Measurements from ENCODE around the gene CNOT10. TPM values are rescaled to one million over a fixed set of nuclear protein-coding genes. Genes with fewer than 3 reads are reported as not detected.

The CNOT10 gene
- total RNA-seq, 2 donors from 2014 or later: 11.2 to 13.8 TPM

DNA sequence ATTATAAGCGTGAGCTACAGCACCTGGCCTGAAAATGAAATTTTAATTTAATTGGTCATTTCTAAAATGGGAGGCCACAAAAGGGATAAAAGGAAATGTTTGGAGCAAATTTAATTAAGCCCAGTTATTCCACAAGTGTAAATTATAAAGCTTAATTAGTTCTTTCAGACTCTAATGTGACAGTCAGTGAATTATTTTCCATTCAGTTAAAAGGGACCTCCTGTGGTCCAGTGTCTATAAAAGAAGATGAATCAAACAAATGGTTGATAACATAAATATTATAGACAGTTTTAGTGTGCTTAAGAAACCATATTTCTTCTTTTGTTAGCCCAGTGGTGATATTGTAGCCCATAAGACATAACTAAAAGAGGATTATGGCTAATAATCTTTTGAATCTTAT lies 66.4 kb downstream of the CNOT10 start:
- TF ChIP-seq, protein P1, sequence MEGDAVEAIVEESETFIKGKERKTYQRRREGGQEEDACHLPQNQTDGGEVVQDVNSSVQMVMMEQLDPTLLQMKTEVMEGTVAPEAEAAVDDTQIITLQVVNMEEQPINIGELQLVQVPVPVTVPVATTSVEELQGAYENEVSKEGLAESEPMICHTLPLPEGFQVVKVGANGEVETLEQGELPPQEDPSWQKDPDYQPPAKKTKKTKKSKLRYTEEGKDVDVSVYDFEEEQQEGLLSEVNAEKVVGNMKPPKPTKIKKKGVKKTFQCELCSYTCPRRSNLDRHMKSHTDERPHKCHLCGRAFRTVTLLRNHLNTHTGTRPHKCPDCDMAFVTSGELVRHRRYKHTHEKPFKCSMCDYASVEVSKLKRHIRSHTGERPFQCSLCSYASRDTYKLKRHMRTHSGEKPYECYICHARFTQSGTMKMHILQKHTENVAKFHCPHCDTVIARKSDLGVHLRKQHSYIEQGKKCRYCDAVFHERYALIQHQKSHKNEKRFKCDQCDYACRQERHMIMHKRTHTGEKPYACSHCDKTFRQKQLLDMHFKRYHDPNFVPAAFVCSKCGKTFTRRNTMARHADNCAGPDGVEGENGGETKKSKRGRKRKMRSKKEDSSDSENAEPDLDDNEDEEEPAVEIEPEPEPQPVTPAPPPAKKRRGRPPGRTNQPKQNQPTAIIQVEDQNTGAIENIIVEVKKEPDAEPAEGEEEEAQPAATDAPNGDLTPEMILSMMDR (IDR thresholded peaks at IDR 0.05): no peak
- DNase-seq (ENCODE audit: low spot score): no peak
- H3K27ac ChIP-seq: no peak overlapping the region

DNA sequence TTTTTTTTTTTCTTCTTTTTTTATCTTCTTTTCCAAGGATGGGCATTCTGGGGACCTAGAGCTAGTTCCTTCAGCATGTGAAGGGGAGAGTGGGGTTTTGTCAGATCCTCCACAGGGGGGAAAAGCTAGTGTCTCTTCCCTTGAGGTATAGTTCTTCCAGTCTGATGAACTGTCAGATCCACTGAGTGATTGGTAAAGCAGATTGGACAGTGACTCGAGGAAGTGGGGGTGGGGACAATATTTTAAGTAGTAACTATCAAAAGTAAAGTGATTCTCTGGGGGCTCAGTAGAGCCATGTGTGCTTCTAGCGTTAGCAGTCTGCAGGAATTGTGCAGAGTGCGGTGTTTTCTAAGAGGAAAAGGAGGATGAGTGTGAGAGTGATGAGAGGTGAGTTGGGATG lies 70.8 kb downstream of the CNOT10 start:
- H3K9me3 ChIP-seq: no peaks in the 10 kb centered on the region
- DNase-seq (ENCODE audit: low spot score): no peak
- H3K4me3 ChIP-seq: no peak overlapping the region

More for the DNA sequence above, 66.4 kb downstream of the CNOT10 start:
- H3K4me3 ChIP-seq: no peak overlapping the region
- peaks cover 5% of the 10 kb centered on the region for H3K36me3 ChIP-seq
- H3K27me3 ChIP-seq: no peaks in the 10 kb centered on the region
- no peaks in the 10 kb centered on the region for H3K4me1 ChIP-seq
- H3K9me3 ChIP-seq: no peaks in the 10 kb centered on the region

DNA sequence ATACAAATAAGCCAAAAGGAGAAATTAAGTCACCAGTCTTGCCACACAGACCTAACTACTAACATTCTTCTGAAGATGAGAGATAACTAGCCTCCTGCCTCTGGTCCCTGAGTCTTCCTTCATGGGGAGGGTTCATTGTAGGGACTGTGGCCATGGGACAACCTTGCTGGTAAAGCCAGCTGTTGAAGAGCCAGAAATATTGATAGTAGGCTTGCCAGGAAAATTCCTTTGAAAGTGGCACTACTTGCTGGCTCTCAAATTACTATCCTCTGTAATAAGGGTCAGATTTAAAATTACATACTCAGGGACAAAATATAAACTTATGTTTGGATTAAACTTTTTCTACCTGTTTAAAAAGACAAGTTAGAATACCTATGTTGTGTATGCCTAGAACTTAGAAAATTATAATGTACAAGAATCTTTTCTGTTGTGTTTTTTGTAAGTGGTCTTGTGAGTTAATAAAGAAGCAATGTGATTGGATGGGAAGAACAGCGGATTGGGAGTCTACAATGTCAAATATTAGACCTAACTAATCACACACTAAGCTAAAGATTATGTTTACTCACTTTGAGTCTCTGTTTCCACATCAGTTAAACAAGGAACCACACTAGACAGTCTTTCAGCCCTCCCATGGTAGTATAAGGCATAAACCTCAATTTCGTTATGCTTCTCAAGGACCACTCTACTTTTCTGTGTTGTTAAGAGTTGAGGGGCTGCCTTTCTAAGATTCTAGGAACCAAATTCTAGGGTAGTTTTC lies 72.8 kb downstream of the CNOT10 start:
- Histone ChIP-seq H3K36me3 (peaks cover 28% of the 10 kb centered on the region), H3K9me3 (no peaks in the 10 kb centered on the region), H3K4me3 (no peak overlapping the region), H3K27ac (no peak overlapping the region), H3K27me3 (no peaks in the 10 kb centered on the region), H3K4me1 (no peaks in the 10 kb centered on the region)
- TF ChIP-seq, protein P1 (IDR thresholded peaks at IDR 0.05): no peak
- no peak for DNase-seq (ENCODE audit: low spot score)

More for the DNA sequence above, 70.8 kb downstream of the CNOT10 start:
- no peak overlapping the region for H3K27ac ChIP-seq
- peaks cover 17% of the 10 kb centered on the region for H3K36me3 ChIP-seq
- TF ChIP-seq, protein P1 (IDR thresholded peaks at IDR 0.05): no peak
- no peaks in the 10 kb centered on the region for H3K4me1 ChIP-seq
- H3K27me3 ChIP-seq: no peaks in the 10 kb centered on the region

DNA sequence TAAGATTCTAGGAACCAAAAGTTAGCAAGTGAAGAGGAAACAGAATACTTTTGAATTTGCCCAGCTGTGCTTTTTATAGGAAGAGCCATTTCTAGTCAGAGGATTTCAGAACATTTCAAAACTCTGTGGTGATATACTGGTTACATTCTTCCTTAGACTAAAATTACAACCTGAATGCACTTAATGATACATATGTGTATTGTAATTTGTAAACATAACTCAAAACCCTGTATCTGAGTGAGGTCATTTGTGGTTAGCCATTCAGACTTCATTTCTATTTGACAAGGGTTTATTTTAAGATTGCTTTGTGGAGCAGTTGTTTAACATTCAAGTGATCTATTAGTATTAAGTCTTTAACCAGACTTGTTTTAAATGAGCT lies 73.4 kb downstream of the CNOT10 start:
- no peak for DNase-seq (ENCODE audit: low spot score)
- no peak overlapping the region for H3K4me3 ChIP-seq
- H3K27ac ChIP-seq: no peak overlapping the region
- peaks cover 27% of the 10 kb centered on the region for H3K36me3 ChIP-seq
- no peaks in the 10 kb centered on the region for H3K4me1 ChIP-seq
- TF ChIP-seq, protein P1 (IDR thresholded peaks at IDR 0.05): no peak
- H3K27me3 ChIP-seq: no peaks in the 10 kb centered on the region
- no peaks in the 10 kb centered on the region for H3K9me3 ChIP-seq

DNA sequence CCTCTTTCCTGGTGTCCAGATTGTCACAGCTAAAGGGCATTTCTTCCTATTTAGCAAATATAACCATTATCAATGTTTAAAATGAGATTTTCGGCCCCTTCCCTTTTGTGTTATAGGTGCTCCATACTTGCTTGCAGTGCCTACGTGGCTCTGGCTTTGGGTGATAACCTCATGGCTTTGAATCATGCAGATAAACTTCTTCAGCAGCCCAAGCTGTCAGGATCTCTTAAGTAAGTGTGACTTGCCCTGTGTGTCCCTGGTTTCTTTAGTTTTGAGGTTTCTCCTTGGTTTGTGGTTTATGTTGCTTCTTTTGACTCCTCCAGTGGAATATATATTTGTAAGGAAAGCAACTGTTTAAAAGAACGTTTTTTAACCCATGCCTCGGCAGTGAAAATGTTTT lies 74.4 kb downstream of the CNOT10 start:
- Histone ChIP-seq H3K36me3 (peaks cover 30% of the 10 kb centered on the region), H3K9me3 (no peaks in the 10 kb centered on the region), H3K27me3 (no peaks in the 10 kb centered on the region), H3K4me3 (no peak overlapping the region), H3K4me1 (no peaks in the 10 kb centered on the region), H3K27ac (no peak overlapping the region)
- TF ChIP-seq, protein P1 (IDR thresholded peaks at IDR 0.05): no peak
- DNase-seq (ENCODE audit: low spot score): no peak

DNA sequence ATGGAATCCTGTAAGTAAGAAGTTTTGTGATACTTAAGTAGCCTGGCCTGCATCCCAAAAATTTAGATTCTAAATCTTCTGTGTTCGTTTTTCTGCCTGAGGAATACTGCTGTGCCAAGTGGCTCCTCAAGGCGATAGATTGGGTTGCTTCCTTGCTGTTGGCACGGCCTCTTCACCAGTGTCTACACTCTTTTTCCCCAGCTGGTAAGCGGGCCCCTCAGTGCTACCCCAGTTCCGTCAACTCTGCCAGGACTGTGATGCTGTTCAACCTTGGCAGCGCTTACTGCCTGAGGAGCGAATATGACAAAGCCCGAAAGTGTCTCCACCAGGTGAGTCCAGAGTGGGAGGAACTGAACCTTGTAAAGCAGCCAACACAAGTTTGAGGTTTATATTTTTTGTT lies 79.5 kb downstream of the CNOT10 start:
- TF ChIP-seq, protein P1 (IDR thresholded peaks at IDR 0.05): no peak
- H3K36me3 ChIP-seq: peaks cover 52% of the 10 kb centered on the region

More for the DNA sequence above, 79.5 kb downstream of the CNOT10 start:
- no peak overlapping the region for H3K4me3 ChIP-seq
- DNase-seq (ENCODE audit: low spot score): no peak
- H3K4me1 ChIP-seq: no peaks in the 10 kb centered on the region
- H3K27ac ChIP-seq: no peak overlapping the region
- no peaks in the 10 kb centered on the region for H3K9me3 ChIP-seq
- H3K27me3 ChIP-seq: no peaks in the 10 kb centered on the region
